ENCODE data around the gene METRNL.
"Not testable (repeated sequence)": the region's sequence is repeated elsewhere in the genome, so short reads cannot be mapped to it uniquely, and the experiment has no call there.

Gene METRNL

GRCh38 chr17:83036666-83037065, 42.7 kb upstream of the METRNL start:
- DNase-seq (ENCODE audit: low spot score) = no peak
- no peak for TF ChIP-seq CTCF (IDR thresholded peaks at IDR 0.05; ENCODE audit: extremely low read depth, missing control alignments)

- no peak for DNase-seq (ENCODE audit: low spot score)
- no peak for TF ChIP-seq CTCF (IDR thresholded peaks at IDR 0.05; ENCODE audit: extremely low read depth, missing control alignments)
Observed at GRCh38 chr17:83037084-83037873, 42.1 kb upstream of the METRNL start.

DNA sequence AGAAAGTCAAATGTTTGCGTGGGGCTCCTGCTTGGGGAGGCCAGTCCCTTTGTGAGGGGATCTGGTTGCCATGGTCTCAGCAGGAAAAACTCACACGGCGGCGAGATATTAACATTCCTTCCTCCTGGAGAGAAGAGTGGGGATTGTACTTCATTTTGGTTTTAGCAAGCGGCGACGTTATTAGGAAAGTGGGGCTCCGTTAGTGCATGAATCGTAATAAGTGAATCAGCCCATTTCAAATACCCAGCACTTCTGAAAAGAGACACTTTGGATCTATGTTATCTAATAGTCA, 41.6 kb upstream of the METRNL start:
- TF ChIP-seq CTCF (IDR thresholded peaks at IDR 0.05; ENCODE audit: extremely low read depth, missing control alignments) = no peak
- DNase-seq (ENCODE audit: low spot score) = no peak

DNA sequence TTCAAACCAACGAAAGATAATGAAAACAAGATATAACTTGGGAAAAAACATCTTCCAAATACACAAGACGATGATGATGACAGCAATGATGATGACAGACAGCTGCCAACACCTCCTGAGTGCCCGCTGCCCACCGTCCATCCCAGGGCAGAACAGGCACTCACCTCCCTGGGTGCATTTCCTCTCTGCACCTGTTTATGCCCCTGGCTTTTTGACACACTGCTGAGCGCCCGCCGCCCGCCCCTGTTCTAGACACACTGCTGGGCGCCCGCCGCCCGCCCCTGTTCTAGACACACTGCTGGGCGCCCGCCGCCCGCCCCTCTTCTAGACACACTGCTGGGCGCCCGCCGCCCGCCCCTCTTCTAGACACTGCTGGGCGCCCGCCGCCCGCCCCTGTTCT, 40.4 kb upstream of the METRNL start:
- DNase-seq (ENCODE audit: low spot score) = not testable (repeated sequence)

DNA sequence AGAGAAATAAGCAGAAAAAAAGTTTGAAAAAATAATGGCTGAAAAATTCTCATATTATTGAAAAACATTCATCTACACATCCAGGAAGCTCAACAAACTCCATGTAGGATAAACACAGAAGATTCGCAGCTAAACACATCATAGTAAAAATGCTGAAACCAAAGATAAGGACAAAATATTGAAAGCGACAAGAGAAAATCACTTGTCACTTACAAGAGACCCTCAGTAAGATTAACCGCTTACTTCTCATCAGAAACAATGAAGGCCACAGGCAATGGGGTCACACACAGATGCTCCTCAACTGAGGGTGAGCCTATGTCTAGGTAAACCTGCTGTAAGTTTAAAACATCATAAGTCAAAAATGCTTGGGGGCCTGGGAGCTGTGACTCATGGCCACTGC, 38.1 kb upstream of the METRNL start:
- DNase-seq (ENCODE audit: low spot score) = no peak
- no peak for TF ChIP-seq CTCF (IDR thresholded peaks at IDR 0.05; ENCODE audit: extremely low read depth, missing control alignments)

GRCh38 chr17:83042522-83043158, 36.8 kb upstream of the METRNL start:
- no peak for DNase-seq (ENCODE audit: low spot score)
- no peak for TF ChIP-seq CTCF (IDR thresholded peaks at IDR 0.05; ENCODE audit: extremely low read depth, missing control alignments)

GRCh38 chr17:83044479-83044878, 34.9 kb upstream of the METRNL start:
- DNase-seq (ENCODE audit: low spot score) = not testable (repeated sequence)

GRCh38 chr17:83046448-83047181, 32.8 kb upstream of the METRNL start:
- no peak for TF ChIP-seq CTCF (IDR thresholded peaks at IDR 0.05; ENCODE audit: extremely low read depth, missing control alignments)
- no peak for DNase-seq (ENCODE audit: low spot score)
